Measurements from ENCODE around the gene DCAF11.

DNA sequence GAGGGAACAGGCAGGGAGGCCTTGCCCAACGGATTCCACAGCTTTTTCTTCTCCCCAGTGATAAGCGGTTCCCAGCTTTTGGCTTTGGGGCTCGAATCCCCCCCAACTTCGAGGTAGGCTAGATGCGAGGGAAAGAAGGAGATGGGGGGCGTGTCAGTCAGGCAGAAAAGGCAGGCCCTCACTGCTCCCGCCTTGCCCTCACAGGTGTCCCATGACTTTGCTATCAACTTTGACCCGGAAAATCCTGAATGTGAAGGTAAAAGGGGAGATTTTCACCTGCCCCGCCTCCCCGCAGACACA, 38.3 kb upstream of the DCAF11 start:
- no peak for TF ChIP-seq CTCF (IDR thresholded peaks at IDR 0.05)
- no peak for TF ChIP-seq POLR2A (IDR thresholded peaks at IDR 0.05)
